Upper lobe of left lung (tissue), 4 donors: ENCODE results near the gene NAA25.

Experiments
- CTCF ChIP-seq, 6 experiments: fragments of 450-650 bp in 4 of 6; fragments of 200-600 bp in 2 of 6; sonication (generic) in 2 of 6; IDR thresholded peaks; one replicate each; pipeline ENCODE4 v1.5.1; 2016 to 2019; ENCODE audit warnings: antibody characterized with exemption in 6 of 6
- EP300 ChIP-seq, 4 donors: sonication (generic); formaldehyde crosslinking; IDR thresholded peaks; one replicate each; pipeline ENCODE4 v1.5.1; 2017; ENCODE audit warnings: antibody characterized with exemption in 4 of 4, control low read depth in 2 of 4
- POLR2A ChIP-seq, 4 donors: fragments of 450-650 bp; IDR thresholded peaks; one replicate each; pipeline ENCODE4 v1.5.1; 2016 to 2017; ENCODE audit warnings: antibody characterized with exemption in 4 of 4, mild to moderate bottlenecking in 2 of 4
- POLR2AphosphoS5 ChIP-seq, 2 donors: sonication (generic); formaldehyde crosslinking; IDR thresholded peaks; one replicate each; pipeline ENCODE4 v1.5.1; 2017; ENCODE audit warnings: antibody characterized with exemption in 2 of 2

GRCh38 chr12:112126000-112126438 is 17.4 kb upstream of the NAA25 start:
- TF ChIP-seq CTCF (IDR thresholded peaks at IDR 0.05) (no peak), POLR2A (IDR thresholded peaks at IDR 0.05) (no peak), POLR2AphosphoS5 (IDR thresholded peaks at IDR 0.05) (no peak), EP300 (IDR thresholded peaks at IDR 0.05) (no peak)
